ENCODE results near the gene CGB5. TPM values are rescaled to one million over a fixed set of nuclear protein-coding genes. Genes with fewer than 3 reads are reported as not detected.
A peak's percentile ranks its signal among the peaks of the same experiment; 100 is the strongest.

Gene CGB5
- total RNA-seq, 1 experiment from 2014 or later, result 3.4 TPM

GRCh38 chr19:49085020-49085867, 41.6 kb downstream of the CGB5 start, which contains the start of gene SNRNP70:
Gene SNRNP70 (plus strand): TSS chr19:49085451. CDS start chr19:49086415, 964 bp downstream.
- peak; percentile 92 for DNase-seq (ENCODE audit: low spot score)

GRCh38 chr19:49085868-49086232, 42.2 kb downstream of the CGB5 start:
- no peak for DNase-seq (ENCODE audit: low spot score)

- DNase-seq (ENCODE audit: low spot score), result no peak
Measured at GRCh38 chr19:49086296-49086695, 42.6 kb downstream of the CGB5 start.

GRCh38 chr19:49091391-49092038, 47.9 kb downstream of the CGB5 start:
- no peak for DNase-seq (ENCODE audit: low spot score)

GRCh38 chr19:49092686-49093085, 49.0 kb downstream of the CGB5 start:
- DNase-seq (ENCODE audit: low spot score), result no peak

Other genes starting within 250 kb of the CGB5 start
- gene BCAT2, start 232.8 kb upstream of the CGB5 start, total RNA-seq (2014; rRNA removed; shearing (Covaris generic)), result 29.5 and 36.8 TPM in 2 replicates
- 9.9 and 14.6 TPM in 2 replicates for gene HSD17B14, start 207.4 kb upstream of the CGB5 start, total RNA-seq (2014; rRNA removed; shearing (Covaris generic))
- 1.9 and 6.9 TPM in 2 replicates for gene PLEKHA4, start 175.2 kb upstream of the CGB5 start, total RNA-seq (2014; rRNA removed; shearing (Covaris generic))
- gene PPP1R15A, start 171.4 kb upstream of the CGB5 start, total RNA-seq (2014; rRNA removed; shearing (Covaris generic)), result 20.8 and 34.8 TPM in 2 replicates
- gene TULP2, start 145.1 kb upstream of the CGB5 start, total RNA-seq (2014; rRNA removed; shearing (Covaris generic)), result not detected in 2 replicates
- gene NUCB1, start 143.5 kb upstream of the CGB5 start, total RNA-seq (2014; rRNA removed; shearing (Covaris generic)), result 91.4 and 104 TPM in 2 replicates
- gene DHDH, start 110.1 kb upstream of the CGB5 start, total RNA-seq (2014; rRNA removed; shearing (Covaris generic)), result 0.10 TPM in 1 of 2 replicates, not detected in the other
- gene BAX, start 89.0 kb upstream of the CGB5 start, total RNA-seq (2014; rRNA removed; shearing (Covaris generic)), result 32.4 and 40.6 TPM in 2 replicates
- gene FTL, start 78.5 kb upstream of the CGB5 start, total RNA-seq (2014; rRNA removed; shearing (Covaris generic)), result 1,818 and 2,662 TPM in 2 replicates
- 14.1 and 18.2 TPM in 2 replicates for gene GYS1, start 50.5 kb upstream of the CGB5 start, total RNA-seq (2014; rRNA removed; shearing (Covaris generic))
- 121 and 149 TPM in 2 replicates for gene RUVBL2, start 50.0 kb upstream of the CGB5 start, total RNA-seq (2014; rRNA removed; shearing (Covaris generic))
- not detected in 2 replicates for gene LHB, start 26.8 kb upstream of the CGB5 start, total RNA-seq (2014; rRNA removed; shearing (Covaris generic))
- gene CGB3, start 19.5 kb upstream of the CGB5 start, total RNA-seq (2014; rRNA removed; shearing (Covaris generic)), result 2.6 TPM in 1 of 2 replicates, not detected in the other
- gene CGB2, start 12.0 kb upstream of the CGB5 start, total RNA-seq (2014; rRNA removed; shearing (Covaris generic)), result not detected in 2 replicates
- gene CGB1, start 7.0 kb upstream of the CGB5 start, total RNA-seq (2014; rRNA removed; shearing (Covaris generic)), result not detected in 2 replicates
- 4.7 and 8.8 TPM in 2 replicates for gene CGB8, start 5.3 kb downstream of the CGB5 start, total RNA-seq (2014; rRNA removed; shearing (Covaris generic))
- gene CGB7, start 13.9 kb downstream of the CGB5 start, total RNA-seq (2014; rRNA removed; shearing (Covaris generic)), result 0.43 and 1.4 TPM in 2 replicates
- not detected in 2 replicates for gene NTF4, start 21.0 kb downstream of the CGB5 start, total RNA-seq (2014; rRNA removed; shearing (Covaris generic))
- not detected in 2 replicates for gene KCNA7, start 28.9 kb downstream of the CGB5 start, total RNA-seq (2014; rRNA removed; shearing (Covaris generic))
- 143 and 174 TPM in 2 replicates for gene SNRNP70, start 41.6 kb downstream of the CGB5 start, total RNA-seq (2014; rRNA removed; shearing (Covaris generic))
- 0.16 and 8.5 TPM in 2 replicates for gene LIN7B, start 70.5 kb downstream of the CGB5 start, total RNA-seq (2014; rRNA removed; shearing (Covaris generic))
- gene C19orf73, start 75.3 kb downstream of the CGB5 start, total RNA-seq (2014; rRNA removed; shearing (Covaris generic)), result not detected in 2 replicates
- gene PPFIA3, start 75.7 kb downstream of the CGB5 start, total RNA-seq (2014; rRNA removed; shearing (Covaris generic)), result 3.4 and 4.7 TPM in 2 replicates
- 0.07 TPM in 1 of 2 replicates, not detected in the other for gene HRC, start 111.5 kb downstream of the CGB5 start, total RNA-seq (2014; rRNA removed; shearing (Covaris generic))
- 3.6 and 7.6 TPM in 2 replicates for gene TRPM4, start 113.9 kb downstream of the CGB5 start, total RNA-seq (2014; rRNA removed; shearing (Covaris generic))

Measured in A172 (cell line).